Measurements from ENCODE around the gene IRX5.

IRX5 gene

DNA sequence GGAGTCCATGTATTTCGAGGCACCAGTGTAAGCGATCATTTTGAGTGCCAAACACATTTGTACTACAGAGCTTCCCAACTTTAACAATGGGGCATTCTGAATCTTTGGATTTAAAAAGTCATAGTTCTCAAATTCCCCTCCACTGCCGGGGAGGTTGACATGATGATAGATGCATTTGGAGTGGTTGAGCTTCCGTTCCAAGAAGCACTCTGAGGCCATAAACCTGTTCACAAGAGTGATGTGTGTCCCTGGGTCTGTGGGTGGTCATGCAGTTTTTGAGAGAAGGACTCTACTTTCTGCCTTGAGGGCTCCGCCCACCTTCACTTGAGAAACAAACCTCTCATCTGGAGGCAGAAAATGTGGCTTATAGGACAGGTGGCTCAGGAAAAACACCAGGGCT is 43.7 kb downstream of the IRX5 start:
- DNase-seq (ENCODE audit: extremely low read depth, low read depth) = no peak
- TF ChIP-seq, protein P1, sequence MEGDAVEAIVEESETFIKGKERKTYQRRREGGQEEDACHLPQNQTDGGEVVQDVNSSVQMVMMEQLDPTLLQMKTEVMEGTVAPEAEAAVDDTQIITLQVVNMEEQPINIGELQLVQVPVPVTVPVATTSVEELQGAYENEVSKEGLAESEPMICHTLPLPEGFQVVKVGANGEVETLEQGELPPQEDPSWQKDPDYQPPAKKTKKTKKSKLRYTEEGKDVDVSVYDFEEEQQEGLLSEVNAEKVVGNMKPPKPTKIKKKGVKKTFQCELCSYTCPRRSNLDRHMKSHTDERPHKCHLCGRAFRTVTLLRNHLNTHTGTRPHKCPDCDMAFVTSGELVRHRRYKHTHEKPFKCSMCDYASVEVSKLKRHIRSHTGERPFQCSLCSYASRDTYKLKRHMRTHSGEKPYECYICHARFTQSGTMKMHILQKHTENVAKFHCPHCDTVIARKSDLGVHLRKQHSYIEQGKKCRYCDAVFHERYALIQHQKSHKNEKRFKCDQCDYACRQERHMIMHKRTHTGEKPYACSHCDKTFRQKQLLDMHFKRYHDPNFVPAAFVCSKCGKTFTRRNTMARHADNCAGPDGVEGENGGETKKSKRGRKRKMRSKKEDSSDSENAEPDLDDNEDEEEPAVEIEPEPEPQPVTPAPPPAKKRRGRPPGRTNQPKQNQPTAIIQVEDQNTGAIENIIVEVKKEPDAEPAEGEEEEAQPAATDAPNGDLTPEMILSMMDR (IDR thresholded peaks at IDR 0.05; ENCODE audit: low read depth, low read length, missing control alignments) = no peak
- no peak overlapping the region for H3K4me3 ChIP-seq (replicated peaks; ENCODE audit: low read depth, low read length)

DNA sequence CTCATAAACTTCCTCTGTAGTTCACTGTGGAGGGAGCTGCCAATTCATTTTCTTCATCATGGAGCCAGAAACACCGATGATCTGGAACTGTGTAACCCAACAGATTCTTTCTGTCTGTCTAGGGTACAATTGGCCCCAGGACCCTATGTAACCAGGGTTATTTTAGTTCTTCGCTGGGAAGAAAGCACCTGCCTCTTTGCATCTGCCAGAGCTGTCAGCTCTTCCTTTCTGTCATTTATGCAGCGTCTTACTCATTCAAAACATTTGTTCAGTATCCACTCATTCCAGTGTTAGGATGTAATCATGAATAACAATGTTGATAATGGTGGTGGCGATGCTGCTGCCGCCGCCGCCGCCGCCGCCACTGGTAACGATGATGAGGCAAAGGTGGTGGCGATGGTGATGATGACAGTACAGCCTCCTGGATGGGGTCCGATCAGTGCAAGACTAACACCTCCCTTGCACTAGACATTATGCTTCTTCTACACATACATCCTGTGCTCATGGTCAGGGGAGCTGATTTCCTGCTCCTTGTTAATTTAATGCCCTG is 46.1 kb downstream of the IRX5 start:
- H3K4me3 ChIP-seq (replicated peaks; ENCODE audit: low read depth, low read length) = no peak overlapping the region
- no peak for DNase-seq (ENCODE audit: extremely low read depth, low read depth)
- TF ChIP-seq, protein P1 (IDR thresholded peaks at IDR 0.05; ENCODE audit: low read depth, low read length, missing control alignments) = no peak

DNA sequence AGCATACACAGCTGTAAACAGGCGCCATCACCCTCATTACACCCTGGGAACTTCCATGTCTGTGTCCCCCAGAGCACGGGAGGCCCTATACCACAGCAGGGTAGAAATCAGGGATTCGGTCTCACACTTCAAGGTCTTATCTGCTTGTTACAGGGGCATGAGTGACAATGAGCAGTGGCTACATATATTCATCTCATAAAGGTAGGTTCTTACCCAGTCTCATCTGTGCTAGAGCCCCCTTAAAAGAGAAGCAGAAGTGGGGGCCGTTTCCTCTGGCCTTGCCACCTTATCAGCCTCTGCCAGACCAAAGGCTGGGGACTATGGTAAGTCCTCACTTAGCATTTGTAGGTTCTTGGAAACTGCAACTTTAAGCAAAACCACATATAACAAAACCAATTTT is 46.5 kb downstream of the IRX5 start:
- TF ChIP-seq, protein P1 (IDR thresholded peaks at IDR 0.05; ENCODE audit: low read depth, low read length, missing control alignments) = no peak
- no peak overlapping the region for H3K4me3 ChIP-seq (replicated peaks; ENCODE audit: low read depth, low read length)
- DNase-seq (ENCODE audit: extremely low read depth, low read depth) = no peak

DNA sequence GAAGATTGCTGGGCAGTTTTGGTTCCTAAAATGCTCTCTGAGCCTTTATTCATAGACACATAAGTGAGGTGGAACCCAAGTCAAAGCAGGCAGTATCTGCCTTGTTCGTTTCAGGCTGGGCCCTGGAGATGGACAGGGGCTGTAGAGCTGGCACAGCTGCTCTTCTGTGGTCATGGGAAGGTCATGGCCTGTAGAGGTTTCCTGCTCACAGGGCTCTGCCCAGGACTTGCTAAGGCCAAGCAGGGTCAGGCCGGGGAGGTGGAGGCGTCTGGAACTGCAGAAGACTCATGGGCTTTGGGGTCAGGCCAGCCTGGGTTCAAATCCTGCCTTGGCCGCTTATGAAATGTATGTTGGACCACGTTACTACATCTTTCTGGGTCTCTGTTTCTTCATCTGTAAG is 50.2 kb downstream of the IRX5 start:
- no peak for DNase-seq (ENCODE audit: extremely low read depth, low read depth)
- TF ChIP-seq, protein P1 (IDR thresholded peaks at IDR 0.05; ENCODE audit: low read depth, low read length, missing control alignments) = no peak
- no peak overlapping the region for H3K4me3 ChIP-seq (replicated peaks; ENCODE audit: low read depth, low read length)
